Rectal smooth muscle tissue (tissue), 1 donor: ENCODE measurements around the gene EPHA6.
"Not testable (repeated sequence)": the region's sequence is repeated elsewhere in the genome, so short reads cannot be mapped to it uniquely, and the experiment has no call there.

Experiments
- H3K27ac ChIP-seq: one replicate; pipeline ENCODE4 v1.7.0; 2013; ENCODE audit warnings: low read depth, low read length, inconsistent platforms
- H3K27me3 ChIP-seq: one replicate; pipeline ENCODE4 v1.7.0; 2013; ENCODE audit warnings: low read length; ENCODE audit not compliant: control insufficient read depth, insufficient read depth
- H3K36me3 ChIP-seq: one replicate; pipeline ENCODE4 v1.7.0; 2013; ENCODE audit warnings: low read length; ENCODE audit not compliant: control insufficient read depth, insufficient read depth
- H3K4me1 ChIP-seq: one replicate; pipeline ENCODE4 v1.7.0; 2013; ENCODE audit warnings: low read length; ENCODE audit not compliant: control insufficient read depth, insufficient read depth
- H3K4me3 ChIP-seq: one replicate; pipeline ENCODE4 v1.7.0; 2013; ENCODE audit warnings: low read length
- H3K9ac ChIP-seq: one replicate; pipeline ENCODE4 v1.7.0; 2013; ENCODE audit warnings: low read length

Gene EPHA6

DNA sequence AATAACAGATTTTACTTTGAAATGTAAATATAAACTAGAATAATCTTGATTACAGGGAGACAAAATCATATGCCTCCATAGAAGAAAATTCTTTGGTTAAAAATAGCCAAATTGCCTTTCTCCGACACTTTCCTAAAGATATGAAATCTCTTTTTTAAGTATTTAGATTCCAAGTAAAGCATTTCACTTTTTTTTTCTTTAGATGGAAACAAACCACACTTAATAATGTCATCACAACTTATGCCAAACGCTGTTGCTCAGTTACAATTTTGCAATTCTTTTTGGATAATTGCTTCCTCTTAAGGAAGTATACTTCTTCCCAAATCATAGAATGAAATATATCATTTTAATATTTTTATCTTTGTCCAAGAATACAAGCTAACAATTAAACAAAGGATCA is 656.1 kb downstream of the EPHA6 start:
- no peak overlapping the region for H3K9ac ChIP-seq
- no peak overlapping the region for H3K4me3 ChIP-seq
- no peaks in the 10 kb centered on the region for H3K4me1 ChIP-seq
- no peak overlapping the region for H3K27ac ChIP-seq
- H3K27me3 ChIP-seq = no peaks in the 10 kb centered on the region
- H3K36me3 ChIP-seq = no peaks in the 10 kb centered on the region

DNA sequence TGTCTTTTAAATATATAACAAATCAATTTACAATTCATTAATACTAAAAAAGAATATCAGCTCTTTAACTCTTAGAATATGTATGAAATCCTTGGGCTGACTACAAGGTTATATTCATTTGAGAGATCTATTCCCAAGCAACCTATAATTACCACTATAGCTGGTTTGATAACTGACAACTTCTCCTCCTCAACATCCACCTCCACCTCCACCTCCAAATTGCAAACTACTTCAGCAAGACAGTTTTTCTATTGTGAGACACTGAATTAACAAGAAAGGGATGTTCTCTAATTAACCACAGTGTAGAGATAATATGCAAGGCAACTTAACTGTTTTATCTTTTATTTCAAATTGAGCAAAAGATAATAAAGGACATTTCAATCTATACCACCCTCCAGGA is 665.3 kb downstream of the EPHA6 start:
- Histone ChIP-seq H3K27me3 (no peaks in the 10 kb centered on the region), H3K36me3 (no peaks in the 10 kb centered on the region), H3K9ac (no peak overlapping the region), H3K4me1 (no peaks in the 10 kb centered on the region), H3K4me3 (no peak overlapping the region), H3K27ac (no peak overlapping the region)

DNA sequence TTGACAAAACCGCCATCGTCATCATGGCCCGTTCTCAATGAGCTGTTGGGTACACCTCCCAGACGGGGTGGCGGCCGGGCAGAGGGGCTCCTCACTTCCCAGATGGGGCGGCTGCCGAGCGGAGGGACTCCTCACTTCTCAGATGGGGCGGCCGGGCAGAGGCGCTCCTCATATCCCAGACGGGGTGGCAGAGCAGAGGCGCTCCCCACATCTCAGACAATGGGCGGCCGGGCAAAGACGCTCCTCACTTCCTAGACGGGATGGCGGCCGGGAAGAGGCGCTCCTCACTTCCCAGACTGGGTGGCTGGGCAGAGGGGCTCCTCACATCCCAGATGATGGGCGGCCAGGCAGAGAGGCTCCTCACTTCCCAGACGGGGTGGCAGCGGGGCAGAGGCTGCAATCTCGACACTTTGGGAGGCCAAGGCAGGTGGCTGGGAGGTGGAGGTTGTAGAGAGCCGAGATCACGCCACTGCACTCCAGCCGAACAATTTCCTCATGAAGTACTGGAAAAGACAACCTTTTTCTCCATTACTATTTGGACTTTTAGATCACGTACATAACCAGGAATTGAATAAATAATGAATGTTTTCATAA is 666.4 kb downstream of the EPHA6 start:
- H3K4me3 ChIP-seq, H3K9ac ChIP-seq, H3K4me1 ChIP-seq, H3K36me3 ChIP-seq, H3K27ac ChIP-seq, H3K27me3 ChIP-seq: not testable (repeated sequence)

- no peak overlapping the region for H3K4me3 ChIP-seq
- H3K27ac ChIP-seq = no peak overlapping the region
- H3K9ac ChIP-seq = no peak overlapping the region
- no peaks in the 10 kb centered on the region for H3K4me1 ChIP-seq
- no peaks in the 10 kb centered on the region for H3K36me3 ChIP-seq
- H3K27me3 ChIP-seq = no peaks in the 10 kb centered on the region
Measured at GRCh38 chr3:97481416-97481815, 667.0 kb downstream of the EPHA6 start.

GRCh38 chr3:97485206-97485605 is 670.8 kb downstream of the EPHA6 start:
- Histone ChIP-seq H3K27me3 (no peaks in the 10 kb centered on the region), H3K4me3 (no peak overlapping the region), H3K4me1 (no peaks in the 10 kb centered on the region), H3K36me3 (no peaks in the 10 kb centered on the region), H3K9ac (no peak overlapping the region), H3K27ac (no peak overlapping the region)

- H3K9ac ChIP-seq = no peak overlapping the region
- no peaks in the 10 kb centered on the region for H3K4me1 ChIP-seq
- H3K4me3 ChIP-seq = no peak overlapping the region
Measured at GRCh38 chr3:97487587-97487986, 673.2 kb downstream of the EPHA6 start.

DNA sequence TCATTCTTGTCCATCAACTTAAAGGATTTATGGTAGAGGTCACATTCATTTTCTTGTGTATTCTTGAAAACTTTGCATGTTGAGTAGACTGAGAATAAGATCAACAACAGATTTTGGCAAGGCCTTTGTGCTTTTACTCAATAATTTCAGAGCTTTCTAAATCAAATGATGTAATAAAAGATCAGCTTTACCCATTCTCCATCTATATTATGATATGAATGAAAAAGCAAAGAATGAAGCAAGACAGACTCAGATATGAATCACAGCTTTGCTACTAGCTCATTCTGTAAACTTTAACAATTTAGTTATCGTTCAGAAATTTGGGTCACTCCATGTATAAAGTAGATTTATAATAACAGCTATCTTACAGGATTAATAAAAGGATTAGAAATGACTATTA is 674.3 kb downstream of the EPHA6 start:
- Histone ChIP-seq H3K4me3 (no peak overlapping the region), H3K27me3 (no peaks in the 10 kb centered on the region), H3K4me1 (no peaks in the 10 kb centered on the region), H3K9ac (no peak overlapping the region), H3K36me3 (no peaks in the 10 kb centered on the region), H3K27ac (no peak overlapping the region)

More at GRCh38 chr3:97487587-97487986, 673.2 kb downstream of the EPHA6 start:
- no peaks in the 10 kb centered on the region for H3K27me3 ChIP-seq
- H3K36me3 ChIP-seq = no peaks in the 10 kb centered on the region
- H3K27ac ChIP-seq = no peak overlapping the region

GRCh38 chr3:97495896-97496295 is 681.5 kb downstream of the EPHA6 start:
- Histone ChIP-seq H3K27me3 (no peaks in the 10 kb centered on the region), H3K36me3 (no peaks in the 10 kb centered on the region)

GRCh38 chr3:97497138-97497537 is 682.7 kb downstream of the EPHA6 start:
- H3K4me3 ChIP-seq = no peak overlapping the region
- H3K9ac ChIP-seq = no peak overlapping the region
- H3K4me1 ChIP-seq = no peaks in the 10 kb centered on the region
- H3K27me3 ChIP-seq = no peaks in the 10 kb centered on the region
- H3K36me3 ChIP-seq = no peaks in the 10 kb centered on the region
- H3K27ac ChIP-seq = no peak overlapping the region

More at GRCh38 chr3:97495896-97496295, 681.5 kb downstream of the EPHA6 start:
- Histone ChIP-seq H3K9ac (no peak overlapping the region), H3K4me1 (no peaks in the 10 kb centered on the region), H3K4me3 (no peak overlapping the region), H3K27ac (no peak overlapping the region)

DNA sequence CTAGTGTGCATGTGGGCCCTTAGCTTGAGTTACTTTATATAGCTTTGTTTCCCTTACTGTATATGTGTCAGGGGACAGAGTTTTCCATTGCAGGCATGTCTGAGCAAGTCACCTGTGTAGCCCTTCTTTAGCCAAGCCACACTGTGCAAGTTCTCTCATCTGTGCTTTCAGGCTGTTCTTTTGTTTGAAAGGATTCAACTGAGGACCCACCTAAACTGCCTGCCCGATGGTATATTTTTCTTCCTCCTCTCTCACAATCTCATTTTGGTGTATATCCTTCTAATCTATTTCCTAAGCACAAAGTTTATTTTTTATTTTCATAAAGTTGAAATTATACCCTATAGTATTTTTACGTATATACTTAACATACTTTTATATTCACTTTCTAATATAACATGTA is 690.1 kb downstream of the EPHA6 start:
- Histone ChIP-seq H3K27ac (no peak overlapping the region), H3K27me3 (no peaks in the 10 kb centered on the region), H3K4me1 (no peaks in the 10 kb centered on the region), H3K36me3 (no peaks in the 10 kb centered on the region), H3K4me3 (no peak overlapping the region), H3K9ac (no peak overlapping the region)

DNA sequence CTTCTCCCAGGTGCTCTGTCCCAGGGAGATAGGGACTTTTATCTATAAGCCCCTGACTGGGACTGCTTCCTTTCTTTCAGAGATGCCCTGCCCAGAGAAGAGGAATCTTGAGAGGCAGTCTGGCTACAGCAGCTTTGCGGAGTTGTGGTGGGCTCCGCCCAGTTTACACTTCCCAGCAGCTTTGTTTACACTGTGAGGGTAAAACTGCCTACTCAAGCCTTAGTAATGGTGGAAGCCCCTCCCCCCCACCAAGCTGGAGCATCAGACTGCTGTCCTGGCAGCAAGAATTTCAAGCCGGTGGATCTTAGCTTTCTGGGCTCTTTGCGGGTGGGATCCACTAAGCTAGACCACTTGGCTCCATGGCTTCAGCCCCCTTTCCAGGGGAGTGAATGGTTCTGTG is 696.4 kb downstream of the EPHA6 start:
- Histone ChIP-seq H3K27ac (no peak overlapping the region), H3K9ac (no peak overlapping the region), H3K4me1 (no peaks in the 10 kb centered on the region), H3K27me3 (no peaks in the 10 kb centered on the region), H3K4me3 (no peak overlapping the region), H3K36me3 (no peaks in the 10 kb centered on the region)

DNA sequence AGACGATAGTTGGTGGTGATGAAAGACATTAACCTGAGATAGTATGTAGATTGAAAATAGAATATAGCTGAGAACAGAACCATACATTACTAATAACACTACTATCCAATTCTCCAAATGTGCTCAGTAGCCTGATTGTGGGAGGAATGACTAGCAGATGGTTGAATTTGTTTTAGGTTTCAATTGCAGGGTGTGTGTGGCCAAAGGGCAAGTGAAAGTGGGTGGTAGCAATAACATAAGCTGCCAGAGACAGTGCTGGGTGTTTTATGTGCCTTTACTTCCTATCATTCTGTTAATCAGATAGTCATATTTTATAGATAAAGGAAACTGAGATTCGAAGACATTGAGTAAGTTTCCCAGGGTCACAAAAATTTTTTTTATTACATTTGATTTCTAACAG is 700.7 kb downstream of the EPHA6 start:
- H3K4me3 ChIP-seq = no peak overlapping the region
- H3K9ac ChIP-seq = no peak overlapping the region
- no peak overlapping the region for H3K27ac ChIP-seq
- no peaks in the 10 kb centered on the region for H3K36me3 ChIP-seq
- no peaks in the 10 kb centered on the region for H3K27me3 ChIP-seq
- no peaks in the 10 kb centered on the region for H3K4me1 ChIP-seq

DNA sequence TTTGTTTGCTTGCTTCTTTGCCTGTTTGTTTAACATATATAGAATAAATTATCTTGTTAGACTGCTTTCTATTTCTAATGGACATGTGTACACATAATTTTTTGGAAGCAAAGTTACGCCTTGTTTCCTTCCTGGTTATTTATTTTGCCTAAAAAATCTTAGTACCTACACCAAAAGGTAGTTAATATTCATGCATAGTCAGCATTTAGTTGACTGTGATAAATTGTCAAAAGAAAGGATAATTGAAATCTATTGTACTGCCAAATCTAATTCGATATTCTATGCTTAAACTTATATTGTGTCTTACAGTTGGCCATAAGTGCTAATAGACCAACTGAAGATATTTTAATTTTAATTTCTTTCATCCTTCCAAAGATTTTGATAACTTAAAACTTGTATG is 716.3 kb downstream of the EPHA6 start:
- no peak overlapping the region for H3K9ac ChIP-seq
- H3K4me3 ChIP-seq = no peak overlapping the region
- no peaks in the 10 kb centered on the region for H3K27me3 ChIP-seq
- no peaks in the 10 kb centered on the region for H3K4me1 ChIP-seq
- H3K27ac ChIP-seq = no peak overlapping the region
- no peaks in the 10 kb centered on the region for H3K36me3 ChIP-seq
